ENCODE data around the gene ITGA2B.

The ITGA2B gene

GRCh38 chr17:44327715-44328449 is 61.6 kb downstream of the ITGA2B start:
- no peak overlapping the region for H3K27ac ChIP-seq (ENCODE audit: low read length)
- no peaks in the 10 kb centered on the region for H3K4me1 ChIP-seq (ENCODE audit: control insufficient read depth, insufficient read depth, low read length)
- WGBS (ENCODE audit: insufficient coverage, insufficient read length) = no CpG with 5 or more reads among the region's 7 CpGs

GRCh38 chr17:44326861-44327444 is 62.5 kb downstream of the ITGA2B start:
- no peaks in the 10 kb centered on the region for H3K9me3 ChIP-seq (ENCODE audit: control insufficient read depth, insufficient read depth, low read length)
- DNase-seq (ENCODE audit: low read depth, low spot score) = no peak
- H3K4me3 ChIP-seq (ENCODE audit: low read length) = no peak overlapping the region; the same call in 1 of the 2 replicates
- H3K4me1 ChIP-seq (ENCODE audit: control insufficient read depth, insufficient read depth, low read length) = no peaks in the 10 kb centered on the region
- H3K27ac ChIP-seq (ENCODE audit: low read length) = no peak overlapping the region
- no peaks in the 10 kb centered on the region for H3K27me3 ChIP-seq (ENCODE audit: control insufficient read depth, insufficient read depth, low read length)
- peaks cover 7% of the 10 kb centered on the region for H3K36me3 ChIP-seq (ENCODE audit: control insufficient read depth, insufficient read depth, low read length)
- WGBS (ENCODE audit: insufficient coverage, insufficient read length) = no CpG with 5 or more reads among the region's 31 CpGs

More at GRCh38 chr17:44327715-44328449, 61.6 kb downstream of the ITGA2B start:
- no peaks in the 10 kb centered on the region for H3K36me3 ChIP-seq (ENCODE audit: control insufficient read depth, insufficient read depth, low read length)
- no peak overlapping the region for H3K4me3 ChIP-seq (ENCODE audit: low read length)
- no peaks in the 10 kb centered on the region for H3K27me3 ChIP-seq (ENCODE audit: control insufficient read depth, insufficient read depth, low read length)
- DNase-seq (ENCODE audit: low read depth, low spot score) = no peak
- H3K9me3 ChIP-seq (ENCODE audit: control insufficient read depth, insufficient read depth, low read length) = no peaks in the 10 kb centered on the region

- no peak within 1 kb of the TSS for H3K27ac ChIP-seq (ENCODE audit: low read length)
- no peaks in the 10 kb centered on the region for H3K27me3 ChIP-seq (ENCODE audit: control insufficient read depth, insufficient read depth, low read length)
- peak within 1 kb of the TSS; percentile 73 for H3K4me3 ChIP-seq (ENCODE audit: low read length)
- H3K9me3 ChIP-seq (ENCODE audit: control insufficient read depth, insufficient read depth, low read length) = no peaks in the 10 kb centered on the region
- peaks cover 29% of the 10 kb centered on the region for H3K36me3 ChIP-seq (ENCODE audit: control insufficient read depth, insufficient read depth, low read length)
- no peaks in the 10 kb centered on the region for H3K4me1 ChIP-seq (ENCODE audit: control insufficient read depth, insufficient read depth, low read length)
- no peak for DNase-seq (ENCODE audit: low read depth, low spot score)
- WGBS (ENCODE audit: insufficient coverage, insufficient read length) = no CpG with 5 or more reads among the region's 85 CpGs
Measured at GRCh38 chr17:44324571-44325275, 64.7 kb downstream of the ITGA2B start, which contains the start of gene SLC25A39. Gene SLC25A39, minus strand, starts transcription at chr17:44324823. Its CDS starts 1,261 bp downstream, at chr17:44323562.

GRCh38 chr17:44324092-44324570 is 65.3 kb downstream of the ITGA2B start:
- no peak for DNase-seq (ENCODE audit: low read depth, low spot score)
- H3K4me1 ChIP-seq (ENCODE audit: control insufficient read depth, insufficient read depth, low read length) = no peaks in the 10 kb centered on the region
- no peaks in the 10 kb centered on the region for H3K27me3 ChIP-seq (ENCODE audit: control insufficient read depth, insufficient read depth, low read length)
- no peaks in the 10 kb centered on the region for H3K9me3 ChIP-seq (ENCODE audit: control insufficient read depth, insufficient read depth, low read length)
- no peak overlapping the region for H3K27ac ChIP-seq (ENCODE audit: low read length)
- WGBS (ENCODE audit: insufficient coverage, insufficient read length) = no CpG with 5 or more reads among the region's 38 CpGs
- H3K36me3 ChIP-seq (ENCODE audit: control insufficient read depth, insufficient read depth, low read length) = peaks cover 32% of the 10 kb centered on the region
- H3K4me3 ChIP-seq (ENCODE audit: low read length) = peak overlapping the region; percentile 73

- peak overlapping the region; percentile 73; the same call in 1 of the 2 replicates for H3K4me3 ChIP-seq (ENCODE audit: low read length)
Measured at GRCh38 chr17:44323359-44324091, 65.9 kb downstream of the ITGA2B start.

GRCh38 chr17:44322236-44322895 is 67.1 kb downstream of the ITGA2B start:
- Histone ChIP-seq H3K4me3 (ENCODE audit: low read length) (no peak overlapping the region), H3K27ac (ENCODE audit: low read length) (no peak overlapping the region), H3K4me1 (ENCODE audit: control insufficient read depth, insufficient read depth, low read length) (no peaks in the 10 kb centered on the region), H3K36me3 (ENCODE audit: control insufficient read depth, insufficient read depth, low read length) (peaks cover 32% of the 10 kb centered on the region), H3K9me3 (ENCODE audit: control insufficient read depth, insufficient read depth, low read length) (no peaks in the 10 kb centered on the region), H3K27me3 (ENCODE audit: control insufficient read depth, insufficient read depth, low read length) (no peaks in the 10 kb centered on the region)
- DNase-seq (ENCODE audit: low read depth, low spot score) = no peak
- WGBS (ENCODE audit: insufficient coverage, insufficient read length) = no CpG with 5 or more reads among the region's 11 CpGs

More at GRCh38 chr17:44323359-44324091, 65.9 kb downstream of the ITGA2B start:
- no peaks in the 10 kb centered on the region for H3K27me3 ChIP-seq (ENCODE audit: control insufficient read depth, insufficient read depth, low read length)
- WGBS (ENCODE audit: insufficient coverage, insufficient read length) = no CpG with 5 or more reads among the region's 27 CpGs
- no peaks in the 10 kb centered on the region for H3K9me3 ChIP-seq (ENCODE audit: control insufficient read depth, insufficient read depth, low read length)
- peaks cover 32% of the 10 kb centered on the region for H3K36me3 ChIP-seq (ENCODE audit: control insufficient read depth, insufficient read depth, low read length)
- no peak overlapping the region for H3K27ac ChIP-seq (ENCODE audit: low read length)
- DNase-seq (ENCODE audit: low read depth, low spot score) = no peak
- no peaks in the 10 kb centered on the region for H3K4me1 ChIP-seq (ENCODE audit: control insufficient read depth, insufficient read depth, low read length)

Data from iPS DF 6.9 (cell line).